M059J (cell line): Measurements from ENCODE around the gene ADARB2. TPM values are rescaled to one million over a fixed set of nuclear protein-coding genes. Genes with fewer than 3 reads are reported as not detected.
"Not testable (repeated sequence)": the region's sequence is repeated elsewhere in the genome, so short reads cannot be mapped to it uniquely, and the experiment has no call there.

Source experiments
- DNase-seq: peaks from one replicate; pipeline ENCODE4 v3.0.0-alpha.2; 2012; ENCODE audit warnings: low read depth
- total RNA-seq: library from RNA; depleted of rRNA; stranded (reverse); fragments of >200 nt; shearing (Covaris generic); gene quantifications from 2 replicates; pipeline ENCODE4 v1.2.3, GENCODE V29; 2014

ADARB2 gene
- total RNA-seq, 1 experiment from 2014 or later, result not detected

DNA sequence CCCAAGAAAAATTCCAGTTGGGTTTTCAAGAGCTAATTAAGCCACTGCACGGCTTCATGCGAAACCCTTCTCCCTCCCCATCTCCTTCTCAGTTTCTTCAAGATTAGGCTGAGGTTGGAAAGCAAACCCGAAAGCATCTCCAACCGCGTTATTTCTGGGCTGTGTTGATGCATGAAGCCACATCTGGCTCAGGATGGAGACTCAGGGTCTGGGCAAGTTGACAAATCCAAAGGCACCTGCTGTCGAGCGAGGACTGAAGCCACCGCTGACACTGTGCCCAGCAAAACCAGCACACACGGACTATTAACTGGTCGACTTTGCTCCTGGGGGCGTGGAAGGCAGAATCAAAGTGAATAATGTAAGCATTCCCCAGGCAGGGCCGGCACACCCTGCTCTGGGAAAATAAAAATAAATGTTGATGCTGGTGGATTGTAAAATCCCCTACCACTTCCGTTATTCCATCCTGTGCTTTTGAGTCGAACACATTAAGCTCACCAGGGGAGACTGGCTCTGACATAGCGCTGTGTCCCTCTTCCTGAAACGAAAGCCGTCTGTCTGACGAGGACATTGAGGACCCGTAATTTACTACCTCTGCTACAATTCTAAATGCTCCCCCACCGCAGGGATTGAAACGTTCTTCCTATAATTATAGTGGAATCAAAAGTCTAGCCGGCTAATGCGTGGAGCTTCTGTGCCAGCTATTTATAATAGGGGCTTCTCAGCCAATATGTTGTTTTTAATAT, 269.8 kb downstream of the ADARB2 start:
- DNase-seq, result no peak

DNA sequence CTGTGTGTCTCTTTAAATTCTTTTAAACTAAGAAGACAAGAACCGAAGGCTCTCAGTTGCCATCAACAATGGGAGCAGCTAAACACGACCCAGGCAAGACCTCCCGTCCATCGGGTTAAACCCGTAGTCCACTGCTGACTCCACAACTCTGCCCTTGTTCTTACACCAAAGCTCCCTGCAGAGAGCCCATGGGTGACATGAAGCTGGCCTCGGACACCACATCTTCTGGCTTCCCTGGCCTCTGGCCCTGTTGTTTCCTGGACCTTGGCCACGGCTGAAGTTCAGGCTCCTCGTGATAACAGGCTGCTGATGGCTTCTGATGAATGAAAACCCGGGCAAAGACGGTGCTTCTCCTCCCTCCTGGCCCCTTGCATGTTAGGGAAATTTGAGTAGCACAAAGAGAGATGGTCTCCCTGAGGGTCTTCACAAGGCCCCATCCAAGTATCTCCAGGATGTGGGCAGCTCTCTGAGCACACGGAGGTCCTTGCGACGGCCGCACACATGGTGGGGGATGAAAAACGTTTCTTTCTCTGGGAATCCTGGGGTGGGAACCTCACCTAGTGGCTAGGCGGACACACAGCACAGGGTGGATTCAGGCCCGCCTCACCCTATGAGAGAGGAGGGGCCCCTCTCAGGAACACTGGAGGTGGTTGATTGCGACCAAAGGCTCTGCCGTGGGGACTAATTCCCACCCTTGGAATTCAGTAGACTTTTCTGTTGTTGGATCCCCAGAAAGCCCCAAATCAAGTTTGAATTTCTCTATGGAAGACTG, 271.1 kb downstream of the ADARB2 start:
- DNase-seq, result no peak

DNA sequence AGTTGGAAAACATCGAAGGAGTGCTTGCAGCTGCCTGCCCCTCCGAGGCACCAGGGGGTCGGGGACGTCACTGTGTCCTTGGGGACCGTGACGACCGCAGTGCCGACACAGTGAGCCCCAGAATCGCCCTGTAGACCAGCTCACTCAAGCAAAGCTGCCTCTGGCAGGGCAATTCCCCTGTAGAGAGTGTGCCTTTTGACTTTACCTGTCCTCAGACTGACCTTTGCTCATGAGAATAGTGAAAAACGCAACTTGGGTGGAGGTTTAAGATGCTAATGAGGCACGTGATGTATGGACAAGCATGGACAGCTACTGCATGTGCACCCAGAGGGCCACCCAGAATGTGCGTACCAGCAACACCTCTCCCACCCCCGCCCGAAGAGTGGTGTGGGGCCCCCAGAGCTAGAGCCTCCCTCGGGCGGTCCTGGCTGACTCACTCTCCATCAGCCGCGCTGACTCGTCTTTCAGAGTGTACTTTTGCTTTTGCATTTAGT, 271.9 kb downstream of the ADARB2 start:
- DNase-seq, result no peak

DNA sequence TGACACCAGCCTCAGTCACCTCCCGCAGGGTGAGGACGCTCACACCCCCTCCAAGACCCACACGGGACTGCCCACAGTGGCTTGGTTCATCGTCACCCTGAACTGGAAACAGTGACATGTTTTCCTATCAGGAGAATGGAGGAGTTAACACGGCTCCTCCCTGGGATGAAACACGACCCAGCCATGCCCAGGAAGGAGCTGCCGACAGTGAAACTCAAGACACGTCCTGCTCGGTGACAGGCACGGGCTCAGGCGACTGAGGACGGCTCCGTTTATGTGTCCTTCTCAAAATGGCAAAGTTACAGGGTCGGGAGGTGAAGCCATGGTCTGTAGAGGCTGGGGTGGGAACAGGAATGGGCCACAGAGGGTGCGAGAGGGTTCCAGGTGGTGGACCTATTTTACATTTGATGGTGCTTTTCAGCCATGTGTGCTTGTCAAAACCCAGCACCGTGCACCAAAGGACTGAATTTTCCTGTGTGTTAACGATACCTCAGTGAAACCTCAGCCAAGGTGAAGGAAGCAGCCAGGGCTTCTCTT, 272.4 kb downstream of the ADARB2 start:
- no peak for DNase-seq

DNA sequence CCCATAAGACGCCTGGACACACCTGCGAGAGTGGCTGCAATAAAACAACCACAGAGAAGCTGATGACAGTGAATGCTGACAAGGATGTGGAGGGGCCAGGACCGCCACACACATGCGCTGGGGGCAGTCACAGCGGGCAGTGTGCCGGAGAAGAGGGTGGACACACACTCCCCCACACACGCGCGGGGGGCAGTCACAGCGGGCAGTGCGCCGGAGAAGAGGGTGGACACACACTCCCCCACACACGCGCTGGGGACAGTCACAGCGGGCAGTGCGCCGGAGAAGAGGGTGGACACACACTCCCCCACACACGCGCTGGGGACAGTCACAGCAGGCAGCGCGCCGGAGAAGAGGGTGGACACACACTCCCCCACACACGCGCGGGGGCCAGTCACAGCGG, 273.4 kb downstream of the ADARB2 start:
- DNase-seq, result not testable (repeated sequence)

DNA sequence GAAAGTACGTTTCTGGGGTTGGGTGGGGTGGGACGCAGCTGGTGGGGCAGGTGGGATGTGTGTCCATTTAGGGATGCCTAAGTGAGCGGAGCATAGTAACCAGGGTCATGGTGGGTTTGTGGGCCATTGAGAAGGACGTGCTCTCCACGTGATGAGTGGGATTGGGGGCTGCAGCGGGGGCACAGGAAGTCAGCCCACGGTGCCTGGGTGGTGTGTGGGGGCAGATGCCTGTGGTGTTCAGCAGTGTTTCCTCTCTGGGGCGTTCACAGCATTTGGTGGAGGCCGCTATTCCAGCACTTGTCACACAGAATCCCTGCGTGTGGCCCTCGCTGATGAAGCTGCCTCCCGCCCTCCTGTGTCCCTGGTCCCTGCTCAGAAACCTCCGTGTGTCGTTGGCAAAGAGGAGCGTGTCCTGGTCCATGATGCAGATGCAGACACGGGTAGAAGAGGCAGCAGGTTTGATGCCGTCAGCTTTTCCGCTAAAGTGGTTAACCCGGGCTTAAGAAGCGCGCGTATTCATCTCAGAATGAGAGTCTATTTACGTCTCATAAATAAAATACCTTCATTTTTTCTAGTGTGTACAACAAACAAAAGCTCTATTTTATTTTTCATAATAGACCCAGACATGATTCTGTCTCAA, 274.2 kb downstream of the ADARB2 start:
- DNase-seq, result no peak

DNA sequence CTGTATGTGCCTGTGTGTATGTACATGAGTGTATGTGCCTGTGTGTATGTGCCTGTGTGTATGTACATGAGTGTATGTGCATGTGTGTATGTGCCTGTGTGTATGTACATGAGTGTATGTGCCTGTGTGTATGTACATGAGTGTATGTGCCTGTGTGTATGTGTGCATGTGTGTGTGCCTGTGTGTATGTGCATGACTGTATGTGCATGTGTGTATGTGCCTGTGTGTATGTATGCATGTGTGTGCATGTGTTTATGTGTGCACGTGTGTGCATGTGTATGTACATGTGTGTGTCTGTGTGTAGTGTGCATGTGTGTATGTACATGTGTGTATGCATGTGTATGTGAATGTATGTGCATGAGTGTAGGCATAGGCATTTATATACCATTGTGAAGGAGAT, 274.8 kb downstream of the ADARB2 start:
- no peak for DNase-seq

DNA sequence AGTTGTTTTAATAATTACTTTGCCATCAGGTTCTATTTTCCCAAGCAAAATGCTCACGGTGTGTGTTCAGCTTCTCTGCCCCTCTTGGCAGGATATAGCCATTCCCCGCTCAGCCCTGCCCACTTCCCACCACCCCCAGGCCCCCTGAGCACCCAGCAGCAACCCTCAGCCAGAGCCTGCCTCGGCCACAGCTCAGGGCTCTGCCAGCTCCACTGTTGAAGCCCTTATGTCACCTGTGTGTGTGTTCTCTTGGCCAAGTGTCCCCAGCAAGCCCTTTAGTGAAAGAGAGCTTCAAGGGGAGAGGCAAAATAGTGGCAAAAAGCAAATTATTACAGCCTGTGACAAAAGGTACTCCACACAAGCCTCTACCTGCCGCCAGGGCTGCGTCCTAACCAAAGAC, 275.3 kb downstream of the ADARB2 start:
- DNase-seq, result no peak

DNA sequence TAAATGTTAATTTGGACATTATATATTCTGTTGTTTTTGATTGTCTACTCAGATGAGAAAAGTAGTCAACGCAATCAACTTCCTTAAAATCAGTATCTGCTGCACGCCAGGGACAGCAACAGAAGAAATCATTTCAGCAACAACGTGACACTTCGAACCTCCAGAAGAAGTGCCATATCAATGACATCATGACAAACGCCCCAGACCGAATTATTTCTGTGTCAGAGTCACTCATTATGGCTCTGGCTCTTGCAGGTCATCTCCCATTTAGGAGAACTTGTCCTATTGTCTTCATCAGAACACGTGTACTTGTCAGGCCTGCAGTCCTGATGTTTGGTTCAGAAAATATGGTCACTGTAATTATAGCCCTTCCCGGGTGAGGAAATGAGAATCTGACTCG, 276.3 kb downstream of the ADARB2 start:
- DNase-seq, result no peak

DNA sequence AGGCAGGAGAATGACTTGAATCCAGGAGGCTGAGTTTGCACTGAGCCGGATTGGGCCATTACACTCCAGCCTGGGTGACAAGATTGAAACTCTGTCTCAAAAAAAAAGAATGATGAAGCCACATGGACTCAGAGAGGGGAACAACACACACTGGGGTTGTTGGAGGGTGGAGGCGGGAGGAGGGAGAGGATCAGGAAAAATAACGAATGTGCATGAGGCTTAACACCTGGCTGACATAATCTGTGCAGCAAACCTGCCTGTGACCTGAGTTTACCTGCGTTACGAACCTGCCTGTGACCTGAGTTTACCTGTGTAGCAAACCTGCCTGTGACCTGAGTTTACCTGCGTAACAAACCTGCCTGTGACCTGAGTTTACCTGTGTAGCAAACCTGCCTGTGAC, 277.7 kb downstream of the ADARB2 start:
- not testable (repeated sequence) for DNase-seq

DNA sequence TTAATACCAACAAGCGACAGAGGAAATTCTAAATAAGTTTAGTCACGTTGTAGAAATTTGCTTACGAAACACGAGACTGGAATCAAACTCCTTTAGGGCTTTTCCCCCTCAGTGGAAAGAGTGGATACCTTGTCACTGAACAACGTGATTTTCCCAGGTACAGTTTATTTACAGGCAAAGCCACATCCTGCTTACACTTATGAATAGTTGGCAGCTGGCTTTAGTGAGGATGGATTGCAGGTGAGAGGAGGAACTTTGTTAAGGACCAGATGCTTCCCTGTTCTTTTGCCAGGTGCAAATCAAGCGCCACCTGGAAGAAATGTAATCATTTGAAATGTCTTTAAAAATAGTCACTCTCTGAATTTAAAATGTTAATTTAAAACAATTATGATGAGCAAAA, 282.4 kb downstream of the ADARB2 start:
- no peak for DNase-seq

DNA sequence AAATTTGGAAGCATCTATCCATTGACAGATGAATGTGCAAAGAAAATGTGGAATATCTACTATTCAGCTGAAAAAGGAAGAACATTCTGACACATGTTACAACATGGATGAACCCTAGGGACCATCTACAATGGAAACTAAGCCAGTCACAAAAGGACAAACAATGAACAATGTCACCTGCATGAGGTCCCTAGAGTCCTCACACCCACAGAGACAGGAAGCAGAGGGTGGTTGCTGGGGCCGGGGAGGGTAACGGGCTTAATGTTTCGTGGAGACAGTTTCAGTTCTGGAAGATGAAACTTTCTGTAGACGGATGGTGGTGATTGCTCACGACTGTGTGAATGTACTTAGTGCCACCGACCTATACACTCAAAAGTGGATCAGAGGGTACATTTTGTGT, 282.9 kb downstream of the ADARB2 start:
- DNase-seq, result no peak

DNA sequence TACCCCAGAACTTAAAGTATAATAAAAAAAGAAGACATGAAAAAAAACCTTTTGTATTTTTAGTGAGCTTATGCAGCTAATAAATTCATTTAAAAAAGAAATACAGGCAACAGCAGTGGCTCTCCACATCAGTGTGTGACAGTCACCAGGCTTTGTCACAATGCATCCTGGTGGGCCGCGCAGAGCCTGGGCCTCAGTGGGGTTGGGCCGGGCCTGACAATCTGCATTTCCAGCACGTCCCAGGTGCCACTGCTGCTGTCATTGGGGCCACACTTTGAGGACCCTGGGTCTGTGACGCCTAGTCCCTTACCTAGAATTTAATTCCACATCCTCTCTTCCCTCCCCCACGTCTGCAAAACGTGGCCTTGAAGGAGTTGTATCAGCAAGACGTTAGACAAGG, 284.5 kb downstream of the ADARB2 start:
- DNase-seq, result no peak

DNA sequence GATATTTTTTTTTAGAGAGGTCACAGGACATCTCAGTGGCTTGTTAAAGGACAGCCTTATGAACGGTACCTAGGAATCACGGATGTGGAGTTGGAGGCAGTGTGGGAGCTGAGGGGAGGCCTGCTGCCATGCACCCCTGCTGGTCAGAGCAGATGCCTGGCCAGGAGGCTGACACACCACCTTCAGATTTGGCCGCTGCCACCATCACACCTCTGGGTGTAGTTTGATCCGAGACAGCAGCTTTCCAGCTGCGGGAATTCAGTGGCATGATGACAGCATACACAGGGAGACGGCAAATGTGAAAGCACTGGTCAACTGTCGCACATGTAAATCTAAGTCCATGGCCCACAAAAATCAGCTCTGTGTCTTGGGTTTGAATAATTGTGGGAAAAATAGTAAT, 285.4 kb downstream of the ADARB2 start:
- no peak for DNase-seq

DNA sequence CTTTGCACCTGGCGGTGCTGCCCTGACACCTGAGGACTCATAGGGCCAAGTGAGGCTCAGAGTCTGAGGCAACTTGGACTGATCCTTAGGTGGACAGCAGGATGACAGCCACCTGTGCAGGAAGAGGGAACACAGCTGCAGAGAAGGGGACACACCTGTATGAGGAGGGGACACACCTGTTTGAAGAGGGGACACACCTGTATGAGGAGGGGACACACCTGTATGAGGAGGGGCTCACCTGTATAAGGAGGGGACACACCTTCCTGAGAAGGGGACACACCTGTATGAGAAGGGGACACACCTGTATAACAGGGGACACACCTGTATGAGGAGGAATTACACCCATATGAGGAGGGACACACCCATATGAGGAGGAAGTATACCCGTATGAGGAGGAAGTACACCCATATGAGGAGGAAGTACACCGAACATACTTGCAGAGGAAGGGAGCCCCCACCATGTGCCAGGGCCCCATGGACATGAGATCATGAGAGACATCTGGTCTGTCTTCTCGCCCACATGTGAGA, 285.9 kb downstream of the ADARB2 start:
- DNase-seq, result no peak

DNA sequence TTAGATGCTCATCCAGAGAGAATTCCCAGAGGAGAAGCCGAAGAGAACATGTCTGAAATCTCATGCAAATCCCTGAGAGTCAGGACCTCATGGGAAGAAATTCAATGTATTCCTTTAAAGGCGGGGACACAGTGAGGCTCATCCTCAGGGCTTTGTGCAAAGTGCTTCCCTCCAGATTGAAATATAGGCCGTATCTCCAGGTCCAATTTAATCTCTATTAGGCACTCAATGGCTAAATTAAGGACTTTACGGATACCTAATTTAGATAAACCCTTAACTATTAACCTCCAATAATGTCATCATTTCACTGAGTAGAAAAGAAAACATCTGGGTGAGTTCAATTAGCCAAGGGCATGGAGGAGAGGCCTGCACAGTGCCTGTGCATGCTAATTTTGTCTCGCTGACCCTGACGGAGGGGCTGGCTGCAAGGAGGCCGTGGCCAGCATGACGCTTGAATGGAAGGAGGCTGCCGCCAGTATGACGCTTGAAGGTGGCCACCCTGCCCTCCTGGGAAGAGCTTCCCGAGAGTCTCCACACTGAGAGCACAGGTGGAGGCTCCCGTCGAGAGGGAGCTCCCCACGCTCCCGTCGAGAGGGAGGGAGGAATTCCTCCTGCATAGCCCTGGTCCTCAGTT, 287.6 kb downstream of the ADARB2 start:
- no peak for DNase-seq

DNA sequence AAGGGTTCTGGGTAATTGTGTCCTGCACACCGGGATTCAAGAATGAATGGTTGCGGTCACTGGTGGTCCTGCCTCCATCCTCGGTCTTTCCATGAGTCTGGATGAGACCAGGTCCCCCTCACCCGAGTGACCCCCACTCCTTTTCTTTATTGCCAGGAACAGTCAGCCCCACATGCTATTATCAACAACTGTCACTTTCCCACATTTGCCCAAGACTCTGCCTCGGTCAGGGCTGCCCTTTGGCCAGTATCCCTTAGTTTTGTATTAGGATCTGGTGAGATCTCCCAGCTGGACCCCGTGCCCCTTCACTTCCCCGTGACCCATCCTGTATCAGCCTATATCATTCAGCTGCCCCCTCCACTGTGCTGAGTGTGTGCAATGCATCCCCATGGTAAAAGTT, 288.3 kb downstream of the ADARB2 start:
- DNase-seq, result no peak

DNA sequence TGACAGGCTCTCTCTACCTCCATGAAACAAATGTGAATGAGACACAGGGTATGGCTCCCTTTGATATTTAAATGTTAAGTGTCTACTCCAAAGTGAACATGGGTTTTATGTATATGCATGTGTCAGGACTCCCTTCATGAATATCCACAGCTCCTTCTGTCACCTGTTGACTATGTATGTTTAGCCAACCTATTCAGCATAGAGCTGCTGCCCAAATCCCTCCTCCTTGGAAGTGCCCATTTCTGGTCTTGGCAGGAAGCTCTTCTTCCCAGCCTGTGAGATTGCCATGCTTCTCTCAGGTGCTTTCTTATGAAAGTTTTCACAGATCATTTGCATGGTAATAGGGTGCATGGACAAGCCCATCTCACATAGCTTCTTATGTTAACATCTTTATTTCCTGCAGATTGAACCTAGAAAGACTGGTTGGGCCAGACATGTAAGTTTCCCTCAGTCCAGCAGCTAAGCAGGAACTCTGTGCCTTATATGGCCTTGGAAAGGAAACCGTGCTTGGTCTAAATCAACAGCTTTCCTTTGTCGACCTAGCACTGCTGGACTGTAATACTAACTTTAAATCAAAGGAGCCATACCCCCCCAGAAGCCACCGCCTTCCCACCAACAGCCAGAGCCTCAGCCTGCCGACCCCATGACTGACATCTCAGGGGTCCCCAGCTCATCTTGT, 288.9 kb downstream of the ADARB2 start:
- no peak for DNase-seq

DNA sequence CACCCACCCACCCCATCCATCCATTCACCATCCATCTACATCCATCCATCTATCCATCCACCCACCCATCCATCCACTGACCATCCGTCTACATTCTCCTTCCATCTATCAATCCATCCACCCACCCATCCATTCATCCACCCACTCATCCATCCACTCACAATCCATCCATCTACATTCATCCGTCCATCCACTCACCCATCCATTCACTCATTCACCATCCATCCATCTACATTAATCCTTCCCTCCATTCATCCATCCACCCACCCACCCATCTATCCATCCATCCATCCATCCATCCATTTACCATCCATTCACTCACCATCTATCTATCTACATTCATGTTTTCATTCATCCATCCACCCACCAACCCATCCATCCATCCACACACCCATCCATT, 292.5 kb downstream of the ADARB2 start:
- no peak for DNase-seq

DNA sequence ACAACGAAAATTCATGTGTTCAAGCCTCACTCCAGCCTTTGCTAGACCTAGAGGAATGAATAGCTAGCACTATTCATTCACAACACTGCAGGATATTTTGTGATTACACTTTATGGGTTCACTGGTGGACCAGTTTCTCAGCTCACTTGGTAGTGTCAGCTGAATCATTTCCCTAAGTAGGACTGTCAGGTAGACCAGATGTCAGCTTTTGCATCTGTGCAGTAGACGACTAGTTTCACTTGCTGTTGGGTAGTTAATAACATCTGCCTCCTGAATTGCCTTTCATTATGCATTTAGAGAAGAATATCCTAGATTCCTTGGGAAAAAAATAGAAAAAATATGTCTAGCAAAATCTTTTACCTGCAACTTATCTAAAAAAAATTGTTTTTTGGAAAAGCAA, 296.4 kb downstream of the ADARB2 start:
- no peak for DNase-seq
